Measurements from ENCODE around the gene CFAP221.

Gene CFAP221

DNA sequence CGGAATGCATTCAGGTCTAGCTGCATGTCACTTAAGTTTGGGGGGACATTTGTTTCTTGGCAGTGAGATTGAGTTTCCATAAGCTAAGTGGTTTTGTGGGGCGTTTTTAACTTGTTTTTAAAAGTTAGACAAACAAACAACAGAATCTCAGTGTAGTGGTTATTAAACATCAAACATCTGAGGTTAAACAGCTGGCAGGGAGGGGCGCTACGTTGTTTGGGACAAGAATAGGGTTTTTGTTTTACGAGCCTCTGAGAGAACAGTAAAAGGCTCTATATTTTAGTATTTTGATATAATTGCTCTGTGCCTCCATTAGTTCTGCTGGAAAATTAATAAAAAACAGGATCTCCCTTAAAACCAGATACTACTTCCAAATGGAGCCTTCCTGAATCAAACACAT is 93.1 kb downstream of the CFAP221 start:
- TF ChIP-seq, protein P1, sequence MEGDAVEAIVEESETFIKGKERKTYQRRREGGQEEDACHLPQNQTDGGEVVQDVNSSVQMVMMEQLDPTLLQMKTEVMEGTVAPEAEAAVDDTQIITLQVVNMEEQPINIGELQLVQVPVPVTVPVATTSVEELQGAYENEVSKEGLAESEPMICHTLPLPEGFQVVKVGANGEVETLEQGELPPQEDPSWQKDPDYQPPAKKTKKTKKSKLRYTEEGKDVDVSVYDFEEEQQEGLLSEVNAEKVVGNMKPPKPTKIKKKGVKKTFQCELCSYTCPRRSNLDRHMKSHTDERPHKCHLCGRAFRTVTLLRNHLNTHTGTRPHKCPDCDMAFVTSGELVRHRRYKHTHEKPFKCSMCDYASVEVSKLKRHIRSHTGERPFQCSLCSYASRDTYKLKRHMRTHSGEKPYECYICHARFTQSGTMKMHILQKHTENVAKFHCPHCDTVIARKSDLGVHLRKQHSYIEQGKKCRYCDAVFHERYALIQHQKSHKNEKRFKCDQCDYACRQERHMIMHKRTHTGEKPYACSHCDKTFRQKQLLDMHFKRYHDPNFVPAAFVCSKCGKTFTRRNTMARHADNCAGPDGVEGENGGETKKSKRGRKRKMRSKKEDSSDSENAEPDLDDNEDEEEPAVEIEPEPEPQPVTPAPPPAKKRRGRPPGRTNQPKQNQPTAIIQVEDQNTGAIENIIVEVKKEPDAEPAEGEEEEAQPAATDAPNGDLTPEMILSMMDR (IDR thresholded peaks at IDR 0.05) = no peak

DNA sequence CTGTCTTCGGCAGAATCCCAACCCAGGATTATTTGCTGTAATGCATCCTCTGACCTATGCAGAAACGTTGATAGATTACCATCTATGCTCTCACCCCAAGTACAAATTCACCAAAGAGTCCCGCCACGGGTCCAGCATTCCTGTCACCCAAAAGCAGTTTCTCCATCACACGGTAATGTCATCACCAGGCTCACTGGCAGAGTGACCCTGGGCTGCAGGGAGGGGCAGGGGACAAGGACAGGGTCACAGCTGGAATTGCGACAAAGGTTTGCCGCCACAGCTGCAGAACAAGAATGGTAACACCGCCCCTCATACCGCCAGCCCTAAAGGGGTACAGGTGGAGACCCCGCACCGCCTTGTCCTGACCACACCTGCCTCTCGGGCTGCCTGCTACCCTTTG is 94.0 kb downstream of the CFAP221 start:
- TF ChIP-seq, protein P1 (IDR thresholded peaks at IDR 0.05) = no peak

DNA sequence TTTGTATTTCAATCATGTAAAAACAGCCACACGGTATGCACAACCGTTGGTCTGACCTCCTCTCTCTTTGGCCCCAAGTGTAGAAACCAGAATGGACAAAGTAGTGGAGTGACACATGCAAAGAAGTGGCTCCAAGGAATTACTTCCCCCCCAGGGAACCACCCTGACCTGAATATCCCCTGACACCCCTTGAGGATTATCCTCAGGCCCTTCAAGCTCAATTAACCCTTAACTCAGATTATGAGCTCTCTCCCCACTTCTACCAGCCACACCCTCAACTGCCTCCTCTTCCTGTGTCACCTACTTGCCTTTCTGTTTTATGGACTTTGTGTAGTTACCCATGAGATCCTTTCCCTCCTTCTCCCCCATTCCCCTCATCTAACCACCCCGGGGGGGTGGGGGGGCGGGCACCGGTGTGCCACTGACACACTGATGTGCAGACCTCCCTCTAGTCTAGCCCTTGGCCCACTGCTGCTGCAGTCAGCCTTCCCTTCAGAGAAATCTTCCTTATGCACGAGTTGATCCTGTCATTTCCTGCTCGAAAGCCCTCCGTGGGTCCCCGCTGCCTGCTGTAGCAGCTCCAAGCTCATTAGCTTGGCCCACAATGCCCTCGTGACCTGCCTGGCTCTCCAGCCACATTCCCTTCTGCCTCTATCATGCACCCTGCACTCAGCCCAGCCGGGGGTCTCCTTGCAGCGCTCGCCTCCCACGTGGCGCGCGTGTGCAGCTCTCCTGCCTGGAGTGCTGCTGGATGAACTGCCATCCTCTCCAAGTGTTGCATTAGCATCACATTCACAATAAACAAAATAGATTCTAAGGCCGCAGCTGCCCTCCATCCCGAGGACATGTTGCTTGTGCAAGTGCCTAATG is 94.7 kb downstream of the CFAP221 start:
- TF ChIP-seq, protein P1 (IDR thresholded peaks at IDR 0.05) = no peak

DNA sequence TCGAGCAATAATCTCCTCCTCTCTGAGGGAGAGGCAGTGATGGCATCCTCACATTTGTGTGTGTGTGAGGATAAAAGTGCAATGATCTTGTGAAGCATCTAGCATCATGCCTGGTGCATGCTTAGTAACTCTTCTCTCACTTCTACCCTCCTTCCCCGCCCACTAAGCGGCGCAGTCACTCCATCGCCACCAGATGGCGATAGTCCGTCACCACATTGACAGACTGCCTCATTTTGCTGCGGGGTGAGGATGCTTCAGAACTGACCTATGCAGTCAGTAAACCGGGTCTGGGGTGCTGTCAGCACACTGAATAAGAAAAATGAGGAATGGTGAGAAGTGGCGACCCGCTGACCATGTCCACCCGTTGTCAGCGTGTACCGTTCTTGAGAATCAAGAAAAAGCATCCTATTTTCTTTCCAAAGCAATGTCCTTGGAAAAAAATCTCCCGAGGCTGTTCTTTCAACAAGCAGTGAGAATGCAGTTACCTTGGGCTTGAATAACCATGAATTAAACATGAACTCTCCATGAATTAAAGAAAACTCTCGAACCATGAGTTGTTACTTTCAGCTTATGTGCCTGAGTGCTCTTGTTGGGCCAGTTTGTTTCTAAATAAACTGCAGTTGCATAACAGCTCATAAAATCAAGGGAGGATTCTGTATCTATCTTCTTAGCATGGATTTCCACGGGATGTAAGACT is 97.5 kb downstream of the CFAP221 start:
- TF ChIP-seq, protein P1 (IDR thresholded peaks at IDR 0.05) = peak; percentile 87

DNA sequence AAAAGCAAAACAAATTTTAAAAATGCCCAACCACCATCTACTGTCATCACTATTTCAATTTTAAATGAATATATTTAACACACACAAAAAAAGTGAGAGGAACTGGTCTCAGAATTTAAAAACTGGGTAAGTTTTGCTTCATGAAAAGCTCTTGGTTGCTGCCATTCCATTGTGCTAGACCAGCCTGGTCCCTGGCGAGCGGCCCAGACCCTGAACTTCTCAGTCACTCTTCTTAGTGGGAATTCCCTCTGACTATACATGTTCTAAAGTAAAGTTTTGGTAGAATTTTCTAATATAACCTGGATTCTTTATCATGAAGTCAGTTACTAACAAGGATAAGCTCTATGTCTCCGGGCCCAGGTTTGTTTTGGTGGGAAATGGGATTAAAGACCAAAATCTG is 99.9 kb downstream of the CFAP221 start:
- TF ChIP-seq, protein P1 (IDR thresholded peaks at IDR 0.05) = no peak

DNA sequence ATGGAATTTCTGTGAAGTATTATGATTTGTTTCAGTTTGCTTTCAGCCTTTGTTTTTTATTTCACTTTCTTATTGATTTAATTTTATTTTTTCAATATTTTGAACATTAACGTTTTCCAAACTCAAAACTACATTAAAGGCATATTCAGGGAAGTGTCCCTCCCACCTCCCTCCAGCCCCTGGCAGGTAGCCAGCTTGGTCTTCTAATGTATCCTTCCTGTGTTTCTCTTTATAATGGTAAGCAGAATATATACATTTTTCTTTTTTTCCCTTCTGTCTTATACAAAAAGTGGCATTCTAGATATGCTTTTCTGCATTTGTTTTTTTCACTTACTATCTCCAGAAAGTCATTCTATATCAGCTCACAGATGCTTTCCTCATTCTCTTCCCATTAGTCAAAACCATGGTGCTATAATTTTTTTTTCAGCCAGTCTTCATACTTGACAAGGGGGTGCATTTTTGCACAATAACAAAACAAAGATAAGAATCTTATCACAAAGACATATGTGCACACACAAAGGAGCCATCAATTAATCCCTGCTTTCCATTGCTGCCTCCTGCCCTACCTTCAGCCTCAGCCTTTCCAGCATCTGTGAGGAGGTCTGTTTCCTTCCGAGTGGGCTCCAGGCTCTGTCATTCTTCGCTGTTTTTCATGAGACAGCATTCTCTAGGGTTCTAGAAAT is 101.1 kb downstream of the CFAP221 start:
- TF ChIP-seq, protein P1 (IDR thresholded peaks at IDR 0.05) = no peak

DNA sequence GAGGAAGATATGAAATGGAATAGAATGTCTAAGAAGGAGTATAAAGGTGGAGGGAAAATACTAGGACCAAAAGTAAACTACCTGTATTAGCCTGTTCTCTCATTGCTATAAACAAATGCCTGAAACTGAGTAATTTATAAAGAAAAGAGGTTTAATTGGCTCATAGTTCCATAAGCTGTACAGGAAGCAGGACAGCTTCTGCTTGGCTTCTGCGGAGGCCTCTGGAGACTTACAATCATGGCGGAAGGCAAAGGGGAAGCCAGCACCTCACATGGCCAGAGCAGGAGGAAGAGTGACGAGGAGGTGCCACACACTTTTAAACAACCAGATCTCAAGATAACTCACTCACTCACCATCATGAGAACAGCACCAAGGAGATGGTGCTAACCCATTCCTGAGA is 101.9 kb downstream of the CFAP221 start:
- TF ChIP-seq, protein P1 (IDR thresholded peaks at IDR 0.05) = no peak
